ENCODE data around the gene GXYLT1.

Gene GXYLT1

DNA sequence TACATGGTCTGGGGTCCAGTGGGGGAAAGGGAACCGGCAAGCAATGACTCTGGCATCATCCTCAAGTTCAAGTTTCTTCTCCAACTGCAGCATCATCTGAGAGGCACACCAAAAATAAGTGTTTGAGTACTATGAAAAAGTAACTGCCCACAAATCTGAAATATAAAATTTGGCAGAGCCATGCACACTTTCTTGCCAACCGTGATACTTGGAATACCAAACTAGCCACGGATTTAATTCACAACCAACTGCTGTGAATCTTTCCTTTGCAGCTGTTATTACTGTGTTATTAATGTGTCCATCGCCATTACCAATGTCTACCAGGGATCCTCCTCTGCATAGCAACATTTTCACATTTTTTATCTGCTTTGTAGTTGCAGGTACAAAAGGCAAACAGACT, 74.6 kb downstream of the GXYLT1 start:
- H2AFZ ChIP-seq (ENCODE audit: low read length) = no peak overlapping the region
- no peaks in the 10 kb centered on the region for H3K79me2 ChIP-seq (ENCODE audit: insufficient read depth, low read length)
- no peaks in the 10 kb centered on the region for H3K27me3 ChIP-seq (ENCODE audit: insufficient read depth, low read length, poor library complexity, severe bottlenecking)
- no peaks in the 10 kb centered on the region for H4K20me1 ChIP-seq (ENCODE audit: insufficient read depth, low read length, poor library complexity, severe bottlenecking)
- H3K9me3 ChIP-seq (ENCODE audit: insufficient read depth, low read depth, low read length) = peaks cover 2% of the 10 kb centered on the region; the same call in 1 of the 2 replicates
- H3K4me1 ChIP-seq (ENCODE audit: insufficient read depth, low read length, poor library complexity, severe bottlenecking) = no peaks in the 10 kb centered on the region
- no peak for TF ChIP-seq EZH2phosphoT487 (IDR thresholded peaks at IDR 0.05; ENCODE audit: borderline replicate concordance)
- TF ChIP-seq, protein P1, sequence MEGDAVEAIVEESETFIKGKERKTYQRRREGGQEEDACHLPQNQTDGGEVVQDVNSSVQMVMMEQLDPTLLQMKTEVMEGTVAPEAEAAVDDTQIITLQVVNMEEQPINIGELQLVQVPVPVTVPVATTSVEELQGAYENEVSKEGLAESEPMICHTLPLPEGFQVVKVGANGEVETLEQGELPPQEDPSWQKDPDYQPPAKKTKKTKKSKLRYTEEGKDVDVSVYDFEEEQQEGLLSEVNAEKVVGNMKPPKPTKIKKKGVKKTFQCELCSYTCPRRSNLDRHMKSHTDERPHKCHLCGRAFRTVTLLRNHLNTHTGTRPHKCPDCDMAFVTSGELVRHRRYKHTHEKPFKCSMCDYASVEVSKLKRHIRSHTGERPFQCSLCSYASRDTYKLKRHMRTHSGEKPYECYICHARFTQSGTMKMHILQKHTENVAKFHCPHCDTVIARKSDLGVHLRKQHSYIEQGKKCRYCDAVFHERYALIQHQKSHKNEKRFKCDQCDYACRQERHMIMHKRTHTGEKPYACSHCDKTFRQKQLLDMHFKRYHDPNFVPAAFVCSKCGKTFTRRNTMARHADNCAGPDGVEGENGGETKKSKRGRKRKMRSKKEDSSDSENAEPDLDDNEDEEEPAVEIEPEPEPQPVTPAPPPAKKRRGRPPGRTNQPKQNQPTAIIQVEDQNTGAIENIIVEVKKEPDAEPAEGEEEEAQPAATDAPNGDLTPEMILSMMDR (conservative IDR thresholded peaks at IDR 0.05; ENCODE audit: low read length) = no peak
- H3K9me2 ChIP-seq (replicated peaks; ENCODE audit: low read depth, low read length) = no peaks in the 10 kb centered on the region
- H3K9ac ChIP-seq (ENCODE audit: low read depth, low read length, poor library complexity, severe bottlenecking) = no peak overlapping the region
- no peaks in the 10 kb centered on the region for H3K36me3 ChIP-seq (ENCODE audit: insufficient read depth, low read length)
- H3K4me3 ChIP-seq (ENCODE audit: low read length, poor library complexity, severe bottlenecking) = no peak overlapping the region
- no peak overlapping the region for H3K4me2 ChIP-seq (ENCODE audit: low read depth, low read length, poor library complexity, severe bottlenecking)
- no peaks in the 10 kb centered on the region for H3F3A ChIP-seq (ENCODE audit: low read depth)

DNA sequence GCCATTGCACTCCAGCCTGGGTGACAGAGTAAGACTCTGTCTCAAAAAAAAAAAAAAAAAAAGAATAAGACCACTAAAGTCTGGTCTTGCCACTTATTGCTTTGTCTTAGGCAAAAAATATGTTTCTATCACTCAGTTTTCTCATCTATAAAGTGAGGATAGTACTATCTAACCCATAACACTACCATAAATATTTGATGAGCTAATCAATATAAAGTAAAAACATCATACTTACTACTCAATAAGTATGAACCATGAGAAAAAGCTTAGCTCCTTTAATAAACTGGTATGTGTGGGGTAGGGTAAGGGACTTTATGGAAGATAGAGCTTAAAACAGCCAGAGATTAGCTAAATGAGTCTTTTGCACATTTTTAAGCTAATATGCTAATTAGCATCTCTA, 85.5 kb downstream of the GXYLT1 start:
- Histone ChIP-seq H3K4me1 (ENCODE audit: insufficient read depth, low read length, poor library complexity, severe bottlenecking) (no peaks in the 10 kb centered on the region), H3K4me2 (ENCODE audit: low read depth, low read length, poor library complexity, severe bottlenecking) (no peak overlapping the region), H3K27me3 (ENCODE audit: insufficient read depth, low read length, poor library complexity, severe bottlenecking) (no peaks in the 10 kb centered on the region), H3K36me3 (ENCODE audit: insufficient read depth, low read length) (no peaks in the 10 kb centered on the region), H3K9ac (ENCODE audit: low read depth, low read length, poor library complexity, severe bottlenecking) (no peak overlapping the region), H3F3A (ENCODE audit: low read depth) (no peaks in the 10 kb centered on the region), H4K20me1 (ENCODE audit: insufficient read depth, low read length, poor library complexity, severe bottlenecking) (no peaks in the 10 kb centered on the region), H3K79me2 (ENCODE audit: insufficient read depth, low read length) (no peaks in the 10 kb centered on the region), H3K4me3 (ENCODE audit: low read length, poor library complexity, severe bottlenecking) (no peak overlapping the region), H3K9me3 (ENCODE audit: insufficient read depth, low read depth, low read length) (no peaks in the 10 kb centered on the region), H3K9me2 (replicated peaks; ENCODE audit: low read depth, low read length) (no peaks in the 10 kb centered on the region), H2AFZ (ENCODE audit: low read length) (no peak overlapping the region)
- TF ChIP-seq, protein P1 (conservative IDR thresholded peaks at IDR 0.05; ENCODE audit: low read length) = no peak
- no peak for TF ChIP-seq EZH2phosphoT487 (IDR thresholded peaks at IDR 0.05; ENCODE audit: borderline replicate concordance)

DNA sequence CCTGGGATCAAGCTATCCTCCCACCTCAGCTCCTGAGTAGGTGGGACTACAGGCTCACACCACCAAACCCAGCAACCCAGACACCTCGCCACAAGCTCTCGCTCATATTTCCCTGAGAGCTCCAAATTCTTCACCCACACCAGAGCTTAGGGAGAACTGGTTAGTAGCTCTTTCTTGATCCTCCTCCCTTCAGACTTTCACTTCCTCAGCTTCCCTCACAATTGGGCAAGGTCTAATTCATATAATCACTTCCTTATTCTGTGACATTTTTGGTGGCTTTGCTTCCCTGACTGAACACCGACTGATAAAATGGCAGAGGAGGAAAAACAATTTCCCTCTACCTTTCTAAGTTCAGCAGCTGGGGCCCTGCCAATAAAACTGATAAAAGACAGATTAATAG, 88.5 kb downstream of the GXYLT1 start:
- H4K20me1 ChIP-seq (ENCODE audit: insufficient read depth, low read length, poor library complexity, severe bottlenecking) = no peaks in the 10 kb centered on the region
- no peak overlapping the region for H3K4me3 ChIP-seq (ENCODE audit: low read length, poor library complexity, severe bottlenecking)
- no peaks in the 10 kb centered on the region for H3F3A ChIP-seq (ENCODE audit: low read depth)
- H3K79me2 ChIP-seq (ENCODE audit: insufficient read depth, low read length) = no peaks in the 10 kb centered on the region
- no peaks in the 10 kb centered on the region for H3K36me3 ChIP-seq (ENCODE audit: insufficient read depth, low read length)
- no peaks in the 10 kb centered on the region for H3K9me2 ChIP-seq (replicated peaks; ENCODE audit: low read depth, low read length)
- TF ChIP-seq, protein P1 (conservative IDR thresholded peaks at IDR 0.05; ENCODE audit: low read length) = no peak
- no peak for TF ChIP-seq EZH2phosphoT487 (IDR thresholded peaks at IDR 0.05; ENCODE audit: borderline replicate concordance)
- H3K4me2 ChIP-seq (ENCODE audit: low read depth, low read length, poor library complexity, severe bottlenecking) = no peak overlapping the region
- H3K9me3 ChIP-seq (ENCODE audit: insufficient read depth, low read depth, low read length) = no peaks in the 10 kb centered on the region
- no peak overlapping the region; the same call in 1 of the 2 replicates for H2AFZ ChIP-seq (ENCODE audit: low read length)
- no peaks in the 10 kb centered on the region for H3K4me1 ChIP-seq (ENCODE audit: insufficient read depth, low read length, poor library complexity, severe bottlenecking)
- H3K9ac ChIP-seq (ENCODE audit: low read depth, low read length, poor library complexity, severe bottlenecking) = no peak overlapping the region
- no peaks in the 10 kb centered on the region for H3K27me3 ChIP-seq (ENCODE audit: insufficient read depth, low read length, poor library complexity, severe bottlenecking)
